Duodenal mucosa (tissue), 2 donors: ENCODE data around the gene COL9A2.

Source experiments
- H3K27ac ChIP-seq: one replicate; pipeline ENCODE4 v1.7.0; 2013; ENCODE audit warnings: low read depth, low read length
- H3K27me3 ChIP-seq, 2 donors: one replicate each; pipeline ENCODE4 v1.7.0; 2013; ENCODE audit warnings: low read length in 2 of 2, control low read depth in 1 of 2; ENCODE audit not compliant: insufficient read depth in 2 of 2, control insufficient read depth in 1 of 2
- H3K36me3 ChIP-seq, 2 donors: one replicate each; pipeline ENCODE4 v1.7.0; 2013; ENCODE audit warnings: low read length in 2 of 2, control low read depth in 1 of 2; ENCODE audit not compliant: insufficient read depth in 2 of 2, control insufficient read depth in 1 of 2
- H3K4me1 ChIP-seq, 2 donors: one replicate each; pipeline ENCODE4 v1.7.0; 2013; ENCODE audit warnings: low read length in 2 of 2, control low read depth in 1 of 2; ENCODE audit not compliant: insufficient read depth in 2 of 2, control insufficient read depth in 1 of 2
- H3K4me3 ChIP-seq, 2 donors: one replicate each; pipeline ENCODE4 v1.7.0; 2013; ENCODE audit warnings: low read length in 2 of 2, low read depth in 1 of 2
- H3K9ac ChIP-seq, 2 donors: one replicate each; pipeline ENCODE4 v1.7.0; 2013; ENCODE audit warnings: low read length in 2 of 2, low read depth in 1 of 2
- H3K9me3 ChIP-seq, 2 donors: one replicate each; pipeline ENCODE4 v1.7.0; 2013; ENCODE audit warnings: low read length in 2 of 2, control low read depth in 1 of 2; ENCODE audit not compliant: control insufficient read depth in 1 of 2

The COL9A2 gene

DNA sequence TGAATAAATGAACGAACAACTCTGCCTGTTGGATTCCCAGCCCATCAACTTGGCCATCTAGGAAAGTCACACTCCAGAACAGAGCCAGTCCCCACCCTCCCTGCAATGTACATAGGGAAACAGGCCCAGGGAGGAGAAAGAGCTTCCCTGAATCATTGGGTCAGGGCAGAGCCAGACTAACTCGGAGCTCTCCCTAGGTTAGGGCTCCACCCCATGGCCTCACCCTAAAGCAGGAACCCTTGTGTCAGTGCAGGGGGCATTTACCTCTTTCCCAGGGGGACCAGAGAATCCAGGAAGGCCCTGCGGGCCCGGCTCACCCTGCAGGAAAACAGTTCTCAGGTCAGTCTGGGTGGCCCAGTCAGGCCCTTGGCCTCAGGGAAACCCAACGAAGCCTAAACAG lies 11.6 kb downstream of the COL9A2 start:
- no peaks in the 10 kb centered on the region for H3K27me3 ChIP-seq
- H3K4me1 ChIP-seq, result no peaks in the 10 kb centered on the region
- H3K4me3 ChIP-seq, result no peak overlapping the region
- no peaks in the 10 kb centered on the region for H3K36me3 ChIP-seq
- no peak overlapping the region for H3K27ac ChIP-seq
- H3K9me3 ChIP-seq, result no peaks in the 10 kb centered on the region
- H3K9ac ChIP-seq, result no peak overlapping the region

DNA sequence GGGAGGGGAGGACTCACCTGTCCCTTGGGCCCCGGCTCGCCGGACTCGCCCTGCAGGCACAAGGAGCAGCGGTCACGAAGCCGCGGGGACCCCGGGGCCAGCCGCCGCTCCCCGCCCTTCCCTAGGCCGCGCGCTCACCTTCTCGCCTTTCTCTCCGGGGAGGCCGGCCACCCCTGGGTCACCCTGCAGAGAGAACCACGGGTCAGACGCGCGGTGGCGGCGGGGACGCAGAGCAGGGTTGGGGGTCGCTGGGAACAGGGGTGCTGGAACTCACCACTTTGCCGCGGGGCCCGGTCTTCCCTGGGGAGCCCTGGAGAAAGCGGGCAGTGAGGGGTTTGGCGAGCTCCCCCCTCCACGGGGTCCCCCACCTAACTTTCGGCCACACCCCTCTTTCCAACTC lies 13.3 kb downstream of the COL9A2 start:
- no peaks in the 10 kb centered on the region for H3K4me1 ChIP-seq
- H3K9me3 ChIP-seq, result no peaks in the 10 kb centered on the region
- H3K27me3 ChIP-seq, result no peaks in the 10 kb centered on the region
- H3K36me3 ChIP-seq, result no peaks in the 10 kb centered on the region
- H3K27ac ChIP-seq, result no peak overlapping the region
- no peak overlapping the region for H3K4me3 ChIP-seq
- H3K9ac ChIP-seq, result no peak overlapping the region

DNA sequence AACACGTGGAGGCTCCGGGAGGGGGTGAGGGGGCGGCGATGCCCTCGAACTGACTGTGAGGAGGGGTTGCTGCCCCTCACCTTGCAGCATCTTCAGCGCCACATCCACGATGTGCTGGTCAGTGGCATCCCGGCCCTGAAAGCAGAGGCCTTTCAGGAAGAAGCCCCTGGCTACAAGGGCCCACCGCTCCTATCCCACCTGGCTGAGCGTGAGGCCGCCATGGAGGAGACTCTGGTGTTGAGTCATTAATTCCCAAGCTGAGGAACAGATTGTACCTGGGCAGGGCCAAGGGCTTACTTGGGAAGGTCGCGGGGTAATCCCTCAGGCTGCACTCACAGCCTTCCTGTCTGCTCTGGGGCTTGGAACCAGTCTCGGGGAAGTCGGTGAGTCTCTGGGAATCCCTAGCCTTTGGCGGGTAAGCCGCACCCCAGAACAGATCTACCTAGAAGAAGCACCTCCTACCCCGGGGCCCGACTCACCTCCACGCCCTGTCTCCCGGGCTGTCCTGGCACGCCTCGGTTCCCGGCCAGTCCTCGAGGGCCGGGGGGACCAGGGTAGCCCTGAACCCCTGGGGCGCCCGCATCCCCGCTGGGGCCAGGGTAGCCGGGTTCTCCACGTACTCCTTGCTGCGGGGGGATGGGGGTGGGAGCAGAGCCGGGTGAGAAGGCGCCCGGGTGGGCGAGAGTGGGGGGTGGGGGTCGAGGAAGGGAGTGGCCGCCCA lies 13.9 kb downstream of the COL9A2 start:
- Histone ChIP-seq H3K4me3 (no peak overlapping the region), H3K27ac (no peak overlapping the region), H3K9ac (no peak overlapping the region), H3K4me1 (no peaks in the 10 kb centered on the region), H3K9me3 (no peaks in the 10 kb centered on the region), H3K36me3 (no peaks in the 10 kb centered on the region), H3K27me3 (no peaks in the 10 kb centered on the region)

GRCh38 chr1:40302475-40302874 lies 14.6 kb downstream of the COL9A2 start:
- Histone ChIP-seq H3K4me1 (no peaks in the 10 kb centered on the region), H3K4me3 (no peak overlapping the region), H3K9ac (no peak overlapping the region), H3K9me3 (no peaks in the 10 kb centered on the region), H3K36me3 (no peaks in the 10 kb centered on the region), H3K27me3 (no peaks in the 10 kb centered on the region), H3K27ac (no peak overlapping the region)

- no peaks in the 10 kb centered on the region for H3K9me3 ChIP-seq
- no peak overlapping the region for H3K4me3 ChIP-seq
- no peak overlapping the region for H3K9ac ChIP-seq
- H3K4me1 ChIP-seq, result no peaks in the 10 kb centered on the region
- no peaks in the 10 kb centered on the region for H3K27me3 ChIP-seq
- no peak overlapping the region for H3K27ac ChIP-seq
- no peaks in the 10 kb centered on the region for H3K36me3 ChIP-seq
Observed at GRCh38 chr1:40301541-40302299, 15.4 kb downstream of the COL9A2 start.

GRCh38 chr1:40301066-40301465 lies 16.0 kb downstream of the COL9A2 start:
- H3K9me3 ChIP-seq, result no peaks in the 10 kb centered on the region
- no peak overlapping the region for H3K4me3 ChIP-seq
- H3K27ac ChIP-seq, result no peak overlapping the region
- H3K4me1 ChIP-seq, result no peaks in the 10 kb centered on the region
- no peaks in the 10 kb centered on the region for H3K36me3 ChIP-seq
- H3K27me3 ChIP-seq, result no peaks in the 10 kb centered on the region
- H3K9ac ChIP-seq, result no peak overlapping the region

DNA sequence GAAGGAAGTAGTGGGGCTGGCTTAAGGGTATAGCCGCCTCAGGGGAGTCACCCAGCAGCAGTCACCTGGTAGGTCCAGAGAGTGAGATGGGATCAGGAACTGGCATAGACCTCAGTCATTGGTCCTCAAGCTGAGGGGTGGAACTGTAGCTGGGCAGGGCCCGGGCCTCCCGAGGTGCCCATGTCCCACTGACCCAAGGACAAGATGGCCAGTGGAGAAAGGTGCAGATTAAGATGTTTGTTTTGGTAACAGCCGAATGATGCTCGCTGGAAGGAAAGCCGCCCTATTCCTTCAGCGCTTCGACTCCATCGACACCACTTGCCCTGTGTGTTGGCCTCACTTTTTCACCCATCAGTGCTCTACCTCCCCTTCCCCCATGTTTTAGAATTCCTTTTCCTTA lies 16.4 kb downstream of the COL9A2 start:
- Histone ChIP-seq H3K9ac (no peak overlapping the region), H3K9me3 (no peaks in the 10 kb centered on the region), H3K36me3 (no peaks in the 10 kb centered on the region), H3K4me3 (no peak overlapping the region), H3K27ac (no peak overlapping the region), H3K27me3 (no peaks in the 10 kb centered on the region), H3K4me1 (no peaks in the 10 kb centered on the region)

- Histone ChIP-seq H3K36me3 (no peaks in the 10 kb centered on the region), H3K27me3 (no peaks in the 10 kb centered on the region), H3K4me1 (no peaks in the 10 kb centered on the region), H3K27ac (no peak overlapping the region), H3K9ac (no peak overlapping the region), H3K4me3 (no peak overlapping the region), H3K9me3 (no peaks in the 10 kb centered on the region)
Observed at GRCh38 chr1:40300249-40300567, 16.9 kb downstream of the COL9A2 start.

DNA sequence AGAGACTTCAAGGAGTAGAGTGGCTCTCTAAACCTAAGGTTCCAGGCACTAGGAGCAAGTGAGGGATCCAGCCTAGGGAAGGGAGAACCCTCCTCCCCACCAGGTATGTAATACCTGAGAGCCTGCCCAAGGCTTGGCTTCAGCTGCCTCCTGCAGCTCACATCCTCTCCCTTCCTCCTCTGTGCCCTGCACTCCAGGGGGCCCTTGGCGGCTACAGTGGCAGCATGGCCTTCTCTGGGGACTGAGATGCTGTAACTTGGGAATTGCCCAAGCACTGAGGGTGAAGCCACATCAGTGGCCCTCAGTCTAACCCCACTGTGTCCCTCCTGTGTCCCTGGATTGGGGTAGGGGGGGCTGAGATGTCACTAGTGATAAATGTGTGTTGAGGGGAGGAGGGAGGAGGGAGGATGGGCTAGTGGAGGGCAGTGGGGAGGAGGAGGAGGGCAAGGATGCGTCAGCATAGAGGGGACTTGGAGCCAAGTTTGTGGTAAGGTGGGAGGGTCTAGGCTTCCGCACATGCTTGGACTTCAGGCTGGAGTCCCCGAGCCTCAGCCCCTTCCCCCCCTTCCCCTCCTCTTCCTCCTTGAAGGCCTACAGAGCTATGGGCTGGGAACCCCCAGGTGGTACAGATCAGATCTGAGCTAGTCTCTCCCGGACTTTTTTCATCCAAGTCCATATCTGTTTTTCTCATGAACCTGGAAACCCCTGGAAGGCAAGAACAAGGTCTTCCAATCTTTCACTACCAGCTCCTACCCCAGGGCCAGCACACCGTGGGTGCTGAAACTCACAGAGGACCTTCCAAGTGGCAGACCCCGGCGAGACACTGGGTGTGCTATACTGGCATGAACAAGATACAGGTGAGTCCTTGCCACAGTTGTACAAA lies 17.5 kb downstream of the COL9A2 start:
- no peaks in the 10 kb centered on the region for H3K27me3 ChIP-seq
- H3K27ac ChIP-seq, result no peak overlapping the region
- H3K36me3 ChIP-seq, result no peaks in the 10 kb centered on the region
- no peaks in the 10 kb centered on the region for H3K9me3 ChIP-seq
- H3K4me3 ChIP-seq, result no peak overlapping the region
- H3K9ac ChIP-seq, result no peak overlapping the region
- no peaks in the 10 kb centered on the region for H3K4me1 ChIP-seq

DNA sequence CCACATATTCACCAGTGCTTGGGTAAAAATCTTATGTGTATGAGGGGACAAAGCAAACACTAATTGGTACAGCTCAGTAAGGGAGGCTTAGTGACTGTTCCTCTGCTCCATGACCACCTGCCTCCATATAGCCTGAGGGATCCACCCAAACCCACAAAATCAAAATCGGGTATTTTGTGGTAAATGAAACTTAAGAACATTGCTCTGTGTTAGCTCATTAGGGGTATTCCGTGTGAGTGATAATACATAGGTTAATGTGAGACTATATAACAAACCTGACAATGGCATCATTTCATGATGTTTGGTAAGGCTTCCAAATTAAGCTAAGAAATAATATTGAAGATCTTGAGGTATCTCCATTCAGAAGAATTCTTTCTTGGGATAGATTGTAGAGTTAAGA lies 25.8 kb downstream of the COL9A2 start:
- H3K27me3 ChIP-seq, result no peaks in the 10 kb centered on the region
- no peak overlapping the region for H3K9ac ChIP-seq
- no peaks in the 10 kb centered on the region for H3K4me1 ChIP-seq
- H3K4me3 ChIP-seq, result no peak overlapping the region
- H3K36me3 ChIP-seq, result peaks cover 33 to 55% of the 10 kb centered on the region in 2 donors
- no peak overlapping the region for H3K27ac ChIP-seq
- no peaks in the 10 kb centered on the region for H3K9me3 ChIP-seq
